CD4-positive, alpha-beta T cell treated with Interleukin-17A for 4 hours (primary cell): ENCODE results near the gene ASPRV1.
"Not testable (repeated sequence)": the region's sequence is repeated elsewhere in the genome, so short reads cannot be mapped to it uniquely, and the experiment has no call there.

Experiments
- DNase-seq: peaks from one replicate; pipeline ENCODE4 v3.0.0-alpha.2; 2020; ENCODE audit warnings: mixed read lengths

ASPRV1 gene

GRCh38 chr2:69961496-69961895, at the start of gene ASPRV1:
ASPRV1 (minus strand) TSS chr2:69961631; CDS start chr2:69961436, 195 bp downstream.
- no peak for DNase-seq

- no peak for DNase-seq
Observed at GRCh38 chr2:70010576-70011111, 49.2 kb upstream of the ASPRV1 start.

- no peak for DNase-seq
Observed at GRCh38 chr2:70009762-70010575, 48.5 kb upstream of the ASPRV1 start.

GRCh38 chr2:70008290-70008689, 46.9 kb upstream of the ASPRV1 start:
- DNase-seq: no peak

- no peak for DNase-seq
Observed at GRCh38 chr2:70007151-70007550, 45.7 kb upstream of the ASPRV1 start.

- DNase-seq: no peak
Observed at GRCh38 chr2:70006447-70006784, 45.0 kb upstream of the ASPRV1 start.

- no peak for DNase-seq
Observed at GRCh38 chr2:70005752-70006446, 44.5 kb upstream of the ASPRV1 start.

GRCh38 chr2:70005216-70005615, 43.8 kb upstream of the ASPRV1 start:
- no peak for DNase-seq

GRCh38 chr2:70003093-70003830, 41.8 kb upstream of the ASPRV1 start:
- DNase-seq: no peak

- DNase-seq: no peak
Observed at GRCh38 chr2:70002241-70002899, 40.9 kb upstream of the ASPRV1 start.

- not testable (repeated sequence) for DNase-seq
Observed at GRCh38 chr2:70000529-70000928, 39.1 kb upstream of the ASPRV1 start.

- DNase-seq: no peak
Observed at GRCh38 chr2:69998761-69999160, 37.3 kb upstream of the ASPRV1 start.

GRCh38 chr2:69997015-69997830, 35.8 kb upstream of the ASPRV1 start:
- peak; percentile 43 for DNase-seq

GRCh38 chr2:69995511-69995910, 34.1 kb upstream of the ASPRV1 start:
- no peak for DNase-seq

GRCh38 chr2:69994166-69994565, 32.7 kb upstream of the ASPRV1 start:
- DNase-seq: no peak

GRCh38 chr2:69993708-69994107, 32.3 kb upstream of the ASPRV1 start:
- no peak for DNase-seq

- no peak for DNase-seq
Observed at GRCh38 chr2:69993048-69993565, 31.7 kb upstream of the ASPRV1 start.

GRCh38 chr2:69992310-69993047, 31.0 kb upstream of the ASPRV1 start:
- DNase-seq: no peak

- no peak for DNase-seq
Observed at GRCh38 chr2:69989441-69990105, 28.1 kb upstream of the ASPRV1 start.

- DNase-seq: no peak
Observed at GRCh38 chr2:69989009-69989408, 27.6 kb upstream of the ASPRV1 start.
